Measurements from ENCODE around the gene POLR1E. TPM values are rescaled to one million over a fixed set of nuclear protein-coding genes. Genes with fewer than 3 reads are reported as not detected.

Gene POLR1E
- total and polyA plus RNA-seq, 4 donors, result 4.9 to 25.5 (median 14.4) TPM

DNA sequence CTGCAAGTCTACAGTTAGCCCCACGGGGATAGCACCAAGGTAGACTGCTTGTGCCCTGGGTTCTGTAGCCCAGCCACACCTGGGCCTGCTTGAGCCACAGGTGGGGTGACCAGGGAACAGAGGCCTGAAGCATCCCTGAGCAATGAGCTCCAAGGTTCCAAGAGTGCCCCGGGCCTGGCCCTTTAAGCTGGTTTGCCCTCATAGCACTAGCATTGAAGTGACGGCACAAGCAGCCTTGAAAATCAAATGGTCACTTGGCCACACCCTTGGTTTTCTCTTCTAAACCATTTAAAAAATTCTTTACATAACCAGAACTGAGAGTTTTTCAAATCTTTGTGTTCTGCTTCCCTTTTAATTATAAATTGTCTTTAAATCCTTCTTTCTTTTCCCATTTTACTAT, 65.7 kb downstream of the POLR1E start:
- WGBS, result 91% methylated on average over 3 of the region's 3 CpGs
- no peak for TF ChIP-seq FOXA1 (IDR thresholded peaks at IDR 0.05)
- no peaks in the 10 kb centered on the region for H3K27me3 ChIP-seq (ENCODE audit: control insufficient read depth in 4 of 4, insufficient read depth in 4 of 4, low read length in 3 of 4)
- no peaks in the 10 kb centered on the region for H3K36me3 ChIP-seq (ENCODE audit: control insufficient read depth in 4 of 4, insufficient read depth in 3 of 4, low read depth in 1 of 4, low read length in 3 of 4)
- no peak overlapping the region for H3K27ac ChIP-seq (ENCODE audit: low read depth in 1 of 2, low read length in 2 of 2)
- no peak overlapping the region for H3K9ac ChIP-seq (ENCODE audit: low read depth in 1 of 2, low read length in 2 of 2)
- no peaks in the 10 kb centered on the region for H3K4me1 ChIP-seq (ENCODE audit: control insufficient read depth in 4 of 4, insufficient read depth in 4 of 4, low read length in 3 of 4)
- no peak overlapping the region for H3K4me3 ChIP-seq (ENCODE audit: low read depth in 1 of 3, low read length in 3 of 3)
- no peak for DNase-seq (ENCODE audit: low spot score)
- H3K9me3 ChIP-seq (ENCODE audit: control insufficient read depth in 4 of 4, low read length in 3 of 4), result no peaks in the 10 kb centered on the region

DNA sequence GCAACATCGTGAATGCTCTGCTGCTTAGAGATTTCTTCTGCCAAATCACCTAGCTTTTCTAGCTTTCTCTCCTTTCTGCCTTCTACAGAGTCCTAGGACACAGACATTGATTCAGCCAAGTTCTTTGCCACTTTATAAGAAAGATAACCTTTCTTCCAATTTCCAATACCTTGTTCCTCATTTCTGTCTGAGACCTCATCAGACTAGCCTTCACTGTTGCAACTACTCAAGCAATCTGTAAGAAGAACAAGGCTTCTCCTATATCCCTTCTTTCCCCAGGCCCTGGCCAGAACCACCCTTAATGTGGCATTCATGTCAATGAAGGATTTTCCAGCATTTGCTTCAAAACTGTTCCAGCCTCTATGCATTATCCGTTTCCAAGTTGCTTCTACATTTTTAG, 66.1 kb downstream of the POLR1E start:
- WGBS, result 97% methylated on average over 2 of the region's 2 CpGs
- Histone ChIP-seq H3K4me1 (ENCODE audit: control insufficient read depth in 4 of 4, insufficient read depth in 4 of 4, low read length in 3 of 4) (no peaks in the 10 kb centered on the region), H3K27ac (ENCODE audit: low read depth in 1 of 2, low read length in 2 of 2) (no peak overlapping the region), H3K9me3 (ENCODE audit: control insufficient read depth in 4 of 4, low read length in 3 of 4) (no peaks in the 10 kb centered on the region), H3K4me3 (ENCODE audit: low read depth in 1 of 3, low read length in 3 of 3) (no peak overlapping the region), H3K9ac (ENCODE audit: low read depth in 1 of 2, low read length in 2 of 2) (no peak overlapping the region), H3K36me3 (ENCODE audit: control insufficient read depth in 4 of 4, insufficient read depth in 3 of 4, low read depth in 1 of 4, low read length in 3 of 4) (no peaks in the 10 kb centered on the region), H3K27me3 (ENCODE audit: control insufficient read depth in 4 of 4, insufficient read depth in 4 of 4, low read length in 3 of 4) (no peaks in the 10 kb centered on the region)
- DNase-seq (ENCODE audit: low spot score), result no peak
- TF ChIP-seq TAF1 (conservative IDR thresholded peaks at IDR 0.05) (no peak), FOXA2 (IDR thresholded peaks at IDR 0.05) (no peak), HNF4G (IDR thresholded peaks at IDR 0.05) (no peak), FOXA1 (IDR thresholded peaks at IDR 0.05) (no peak), JUND (IDR thresholded peaks at IDR 0.05) (no peak), GABPA (IDR thresholded peaks at IDR 0.05 in 1 of 2, conservative IDR thresholded peaks at IDR 0.05 in 1 of 2) (no peak), HNF4A (conservative IDR thresholded peaks at IDR 0.05) (no peak), EGR1 (IDR thresholded peaks at IDR 0.05; ENCODE audit: low read depth in 2 of 2) (no peak), SP1 (IDR thresholded peaks at IDR 0.05) (no peak), NR2F2 (IDR thresholded peaks at IDR 0.05) (no peak), RAD21 (IDR thresholded peaks at IDR 0.05) (no peak), YY1 (IDR thresholded peaks at IDR 0.05) (no peak), RXRA (IDR thresholded peaks at IDR 0.05) (no peak)
- TF ChIP-seq, protein P1, sequence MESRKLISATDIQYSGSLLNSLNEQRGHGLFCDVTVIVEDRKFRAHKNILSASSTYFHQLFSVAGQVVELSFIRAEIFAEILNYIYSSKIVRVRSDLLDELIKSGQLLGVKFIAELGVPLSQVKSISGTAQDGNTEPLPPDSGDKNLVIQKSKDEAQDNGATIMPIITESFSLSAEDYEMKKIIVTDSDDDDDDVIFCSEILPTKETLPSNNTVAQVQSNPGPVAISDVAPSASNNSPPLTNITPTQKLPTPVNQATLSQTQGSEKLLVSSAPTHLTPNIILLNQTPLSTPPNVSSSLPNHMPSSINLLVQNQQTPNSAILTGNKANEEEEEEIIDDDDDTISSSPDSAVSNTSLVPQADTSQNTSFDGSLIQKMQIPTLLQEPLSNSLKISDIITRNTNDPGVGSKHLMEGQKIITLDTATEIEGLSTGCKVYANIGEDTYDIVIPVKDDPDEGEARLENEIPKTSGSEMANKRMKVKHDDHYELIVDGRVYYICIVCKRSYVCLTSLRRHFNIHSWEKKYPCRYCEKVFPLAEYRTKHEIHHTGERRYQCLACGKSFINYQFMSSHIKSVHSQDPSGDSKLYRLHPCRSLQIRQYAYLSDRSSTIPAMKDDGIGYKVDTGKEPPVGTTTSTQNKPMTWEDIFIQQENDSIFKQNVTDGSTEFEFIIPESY (IDR thresholded peaks at IDR 0.05), result no peak
- TF ChIP-seq, protein P2, sequence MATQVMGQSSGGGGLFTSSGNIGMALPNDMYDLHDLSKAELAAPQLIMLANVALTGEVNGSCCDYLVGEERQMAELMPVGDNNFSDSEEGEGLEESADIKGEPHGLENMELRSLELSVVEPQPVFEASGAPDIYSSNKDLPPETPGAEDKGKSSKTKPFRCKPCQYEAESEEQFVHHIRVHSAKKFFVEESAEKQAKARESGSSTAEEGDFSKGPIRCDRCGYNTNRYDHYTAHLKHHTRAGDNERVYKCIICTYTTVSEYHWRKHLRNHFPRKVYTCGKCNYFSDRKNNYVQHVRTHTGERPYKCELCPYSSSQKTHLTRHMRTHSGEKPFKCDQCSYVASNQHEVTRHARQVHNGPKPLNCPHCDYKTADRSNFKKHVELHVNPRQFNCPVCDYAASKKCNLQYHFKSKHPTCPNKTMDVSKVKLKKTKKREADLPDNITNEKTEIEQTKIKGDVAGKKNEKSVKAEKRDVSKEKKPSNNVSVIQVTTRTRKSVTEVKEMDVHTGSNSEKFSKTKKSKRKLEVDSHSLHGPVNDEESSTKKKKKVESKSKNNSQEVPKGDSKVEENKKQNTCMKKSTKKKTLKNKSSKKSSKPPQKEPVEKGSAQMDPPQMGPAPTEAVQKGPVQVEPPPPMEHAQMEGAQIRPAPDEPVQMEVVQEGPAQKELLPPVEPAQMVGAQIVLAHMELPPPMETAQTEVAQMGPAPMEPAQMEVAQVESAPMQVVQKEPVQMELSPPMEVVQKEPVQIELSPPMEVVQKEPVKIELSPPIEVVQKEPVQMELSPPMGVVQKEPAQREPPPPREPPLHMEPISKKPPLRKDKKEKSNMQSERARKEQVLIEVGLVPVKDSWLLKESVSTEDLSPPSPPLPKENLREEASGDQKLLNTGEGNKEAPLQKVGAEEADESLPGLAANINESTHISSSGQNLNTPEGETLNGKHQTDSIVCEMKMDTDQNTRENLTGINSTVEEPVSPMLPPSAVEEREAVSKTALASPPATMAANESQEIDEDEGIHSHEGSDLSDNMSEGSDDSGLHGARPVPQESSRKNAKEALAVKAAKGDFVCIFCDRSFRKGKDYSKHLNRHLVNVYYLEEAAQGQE (IDR thresholded peaks at IDR 0.05), result no peak
- TF ChIP-seq, protein P3, sequence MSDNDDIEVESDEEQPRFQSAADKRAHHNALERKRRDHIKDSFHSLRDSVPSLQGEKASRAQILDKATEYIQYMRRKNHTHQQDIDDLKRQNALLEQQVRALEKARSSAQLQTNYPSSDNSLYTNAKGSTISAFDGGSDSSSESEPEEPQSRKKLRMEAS (IDR thresholded peaks at IDR 0.05), result no peak
- TF ChIP-seq, protein P4, sequence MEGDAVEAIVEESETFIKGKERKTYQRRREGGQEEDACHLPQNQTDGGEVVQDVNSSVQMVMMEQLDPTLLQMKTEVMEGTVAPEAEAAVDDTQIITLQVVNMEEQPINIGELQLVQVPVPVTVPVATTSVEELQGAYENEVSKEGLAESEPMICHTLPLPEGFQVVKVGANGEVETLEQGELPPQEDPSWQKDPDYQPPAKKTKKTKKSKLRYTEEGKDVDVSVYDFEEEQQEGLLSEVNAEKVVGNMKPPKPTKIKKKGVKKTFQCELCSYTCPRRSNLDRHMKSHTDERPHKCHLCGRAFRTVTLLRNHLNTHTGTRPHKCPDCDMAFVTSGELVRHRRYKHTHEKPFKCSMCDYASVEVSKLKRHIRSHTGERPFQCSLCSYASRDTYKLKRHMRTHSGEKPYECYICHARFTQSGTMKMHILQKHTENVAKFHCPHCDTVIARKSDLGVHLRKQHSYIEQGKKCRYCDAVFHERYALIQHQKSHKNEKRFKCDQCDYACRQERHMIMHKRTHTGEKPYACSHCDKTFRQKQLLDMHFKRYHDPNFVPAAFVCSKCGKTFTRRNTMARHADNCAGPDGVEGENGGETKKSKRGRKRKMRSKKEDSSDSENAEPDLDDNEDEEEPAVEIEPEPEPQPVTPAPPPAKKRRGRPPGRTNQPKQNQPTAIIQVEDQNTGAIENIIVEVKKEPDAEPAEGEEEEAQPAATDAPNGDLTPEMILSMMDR (IDR thresholded peaks at IDR 0.05; ENCODE audit: low read depth, low read length, missing input control), result no peak
- TF ChIP-seq, protein P5, sequence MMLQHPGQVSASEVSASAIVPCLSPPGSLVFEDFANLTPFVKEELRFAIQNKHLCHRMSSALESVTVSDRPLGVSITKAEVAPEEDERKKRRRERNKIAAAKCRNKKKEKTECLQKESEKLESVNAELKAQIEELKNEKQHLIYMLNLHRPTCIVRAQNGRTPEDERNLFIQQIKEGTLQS (IDR thresholded peaks at IDR 0.05), result no peak

Other genes with a start within 250 kb of the POLR1E start
- 100 to 1,000 TPM; 125 to 524 TPM for gene GRHPR, start 63.3 kb upstream of the POLR1E start, total RNA-seq
- 100 to 1,000 TPM; 197 to 391 TPM for gene GRHPR, start 63.3 kb upstream of the POLR1E start, polyA plus RNA-seq
- gene ZBTB5, start 20.5 kb upstream of the POLR1E start, total RNA-seq, result 1 to 10 TPM; 9.3 to 9.4 TPM
- gene ZBTB5, start 20.5 kb upstream of the POLR1E start, polyA plus RNA-seq, result 1 to 10 TPM; 2.4 to 3.6 TPM
- 1 to 10 TPM; 5.4 to 5.5 TPM for gene FBXO10, start 90.4 kb downstream of the POLR1E start, total RNA-seq
- gene FBXO10, start 90.4 kb downstream of the POLR1E start, polyA plus RNA-seq, result 1 to 10 TPM; 1.3 to 2.7 TPM
- 10 to 100 TPM; 43.0 to 77.7 TPM for gene TOMM5, start 106.6 kb downstream of the POLR1E start, total RNA-seq
- 100 to 1,000 TPM in 1 of 2 donors, 10 to 100 TPM in 1; 66.1 to 107 TPM for gene TOMM5, start 106.6 kb downstream of the POLR1E start, polyA plus RNA-seq
- 1 to 10 TPM in 1 of 2 donors, under 1 TPM in 1; 0.09 to 1.8 TPM for gene FRMPD1, start 165.0 kb downstream of the POLR1E start, total RNA-seq
- gene FRMPD1, start 165.0 kb downstream of the POLR1E start, polyA plus RNA-seq, result under 1 TPM; 0.06 to 0.25 TPM